Fibroblast of lung (primary cell): ENCODE results near the gene USO1. TPM values are rescaled to one million over a fixed set of nuclear protein-coding genes. Genes with fewer than 3 reads are reported as not detected.
A peak's percentile ranks its signal among the peaks of the same experiment; 100 is the strongest.

Experiments
- DNase-seq, 2 donors: peaks; one replicate each; pipeline versions ENCODE4 v3.0.0 to v3.0.0-alpha.2; 2010; ENCODE audit warnings: low read depth in 2 of 2
- H2AFZ ChIP-seq: 2 replicates; pipeline ENCODE4 v1.5.1; 2012; ENCODE audit warnings: low read length, control low read depth, inconsistent platforms
- H3K27ac ChIP-seq: 2 replicates; pipeline ENCODE4 v1.5.1; 2011; ENCODE audit warnings: low read length, control low read depth; ENCODE audit not compliant: insufficient read depth
- H3K27me3 ChIP-seq: 2 replicates; pipeline ENCODE4 v1.5.1; 2011; ENCODE audit warnings: mild to moderate bottlenecking, low read length; ENCODE audit not compliant: control insufficient read depth, insufficient read depth
- H3K36me3 ChIP-seq: 2 replicates; pipeline ENCODE4 v1.5.1; 2011; ENCODE audit warnings: low read length; ENCODE audit not compliant: control insufficient read depth, insufficient read depth
- H3K4me1 ChIP-seq: 2 replicates; pipeline ENCODE4 v1.5.1; 2011; ENCODE audit warnings: low read length; ENCODE audit not compliant: control insufficient read depth, insufficient read depth; ENCODE audit errors: extremely low read depth
- H3K4me2 ChIP-seq: 2 replicates; pipeline ENCODE4 v1.5.1; 2011; ENCODE audit warnings: low read length, control low read depth; ENCODE audit not compliant: insufficient read depth; ENCODE audit errors: extremely low read depth
- H3K4me3 ChIP-seq, 4 experiments: fragments of 200-600 bp in 1 of 4; sonication (generic) in 1 of 4; replicated peaks in 1 of 4; 2 replicates each; pipeline ENCODE4 v1.5.1; 2011 to 2016; ENCODE audit warnings: low read length in 4 of 4, low read depth in 3 of 4, mild to moderate bottlenecking in 3 of 4, control low read depth in 2 of 4, inconsistent platforms in 1 of 4, mixed read lengths in 1 of 4; ENCODE audit not compliant: insufficient read depth in 1 of 4; ENCODE audit errors: control extremely low read depth in 1 of 4
- H3K79me2 ChIP-seq: 2 replicates; pipeline ENCODE4 v1.5.1; 2012; ENCODE audit warnings: mild to moderate bottlenecking, low read length, inconsistent platforms; ENCODE audit not compliant: control insufficient read depth, insufficient read depth
- H3K9ac ChIP-seq: 2 replicates; pipeline ENCODE4 v1.5.1; 2011; ENCODE audit warnings: mild to moderate bottlenecking, low read length, control low read depth; ENCODE audit not compliant: insufficient read depth
- H3K9me3 ChIP-seq: 2 replicates; pipeline ENCODE4 v1.5.1; 2012; ENCODE audit warnings: low read depth, low read length; ENCODE audit not compliant: control insufficient read depth, insufficient read depth
- H4K20me1 ChIP-seq: 2 replicates; pipeline ENCODE4 v1.5.1; 2011; ENCODE audit warnings: low read length; ENCODE audit not compliant: control insufficient read depth, insufficient read depth; ENCODE audit errors: extremely low read depth
- CTCF ChIP-seq, 2 donors: IDR thresholded peaks in 1 of 2; conservative IDR thresholded peaks in 1 of 2; 1 replicate in 1 of 2; 2 replicates in 1 of 2; pipeline ENCODE4 v1.5.1; 2011 to 2012; ENCODE audit warnings: low read length in 2 of 2, control low read depth in 1 of 2, inconsistent platforms in 1 of 2, low read depth in 1 of 2, mild to moderate bottlenecking in 1 of 2
- EZH2 ChIP-seq: IDR thresholded peaks from 2 replicates; pipeline ENCODE4 v1.5.1; 2012; ENCODE audit warnings: low read length, control low read depth, mild to moderate bottlenecking; ENCODE audit errors: missing control alignments
- polyA plus RNA-seq, 2 donors: library from polyadenylated mRNA; depleted of rRNA in 1 of 2; stranded (reverse) in 1 of 2; unstranded in 1 of 2; fragments of >200 nt; gene quantifications; 2 replicates each; pipeline ENCODE4 v1.2.1, GENCODE V29; 2011 to 2012; ENCODE audit warnings: missing spikeins in 1 of 2
- total RNA-seq: library from RNA; depleted of rRNA; stranded (reverse); fragments of >200 nt; gene quantifications from 2 replicates; pipeline ENCODE4 v1.2.1, GENCODE V29; 2014

Gene USO1
- total and polyA plus RNA-seq, 2 donors (not counting 1 experiment from before 2014, with no cell fraction given) = 123 to 130 TPM

GRCh38 chr4:75820676-75821075, 96.3 kb downstream of the USO1 start:
- Histone ChIP-seq H3K4me3 (no peak overlapping the region), H2AFZ (no peak overlapping the region), H3K27me3 (no peaks in the 10 kb centered on the region), H3K27ac (no peak overlapping the region), H3K79me2 (no peaks in the 10 kb centered on the region), H3K9ac (no peak overlapping the region), H3K36me3 (no peaks in the 10 kb centered on the region), H3K9me3 (no peaks in the 10 kb centered on the region), H4K20me1 (no peaks in the 10 kb centered on the region), H3K4me2 (no peak overlapping the region), H3K4me1 (no peaks in the 10 kb centered on the region)
- TF ChIP-seq CTCF (conservative IDR thresholded peaks at IDR 0.05 in 1 of 2, IDR thresholded peaks at IDR 0.05 in 1 of 2; ENCODE audit: low read depth in 1 of 2, low read length in 2 of 2) (no peak), EZH2 (no peak)
- DNase-seq = no peak

- no peak for TF ChIP-seq CTCF (conservative IDR thresholded peaks at IDR 0.05 in 1 of 2, IDR thresholded peaks at IDR 0.05 in 1 of 2; ENCODE audit: low read depth in 1 of 2, low read length in 2 of 2)
- no peak for TF ChIP-seq EZH2
- Histone ChIP-seq H3K9ac (no peak overlapping the region), H3K27me3 (no peaks in the 10 kb centered on the region), H4K20me1 (no peaks in the 10 kb centered on the region), H3K9me3 (no peaks in the 10 kb centered on the region), H3K4me1 (no peaks in the 10 kb centered on the region), H2AFZ (no peak overlapping the region), H3K4me2 (no peak overlapping the region), H3K4me3 (no peak overlapping the region), H3K27ac (no peak overlapping the region), H3K79me2 (no peaks in the 10 kb centered on the region), H3K36me3 (no peaks in the 10 kb centered on the region)
- DNase-seq = no peak
Observed at GRCh38 chr4:75821216-75821615, 96.8 kb downstream of the USO1 start.

DNA sequence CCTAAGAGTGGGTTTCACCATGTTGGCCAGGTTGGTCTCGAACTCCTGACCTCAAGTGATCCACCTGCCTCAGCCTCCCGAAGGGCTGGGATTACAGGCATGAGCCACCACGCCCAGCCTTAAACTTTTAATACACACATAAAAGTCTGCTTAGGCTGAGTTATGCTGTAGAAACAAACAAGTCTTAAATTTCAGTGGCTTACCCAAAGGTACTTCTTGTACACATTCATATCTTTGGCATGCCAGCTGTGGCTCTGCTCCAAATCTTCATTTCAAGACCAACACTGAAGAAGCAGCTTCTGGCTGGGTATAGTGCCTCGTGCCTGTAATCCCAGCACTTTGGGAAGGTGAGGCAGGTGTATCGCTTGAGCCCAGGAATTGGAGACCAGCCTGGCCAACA, 97.6 kb downstream of the USO1 start:
- Histone ChIP-seq H3K4me3 (no peak overlapping the region), H3K79me2 (no peaks in the 10 kb centered on the region), H3K27me3 (no peaks in the 10 kb centered on the region), H3K27ac (no peak overlapping the region), H3K36me3 (no peaks in the 10 kb centered on the region), H3K9me3 (no peaks in the 10 kb centered on the region), H4K20me1 (no peaks in the 10 kb centered on the region), H3K4me2 (no peak overlapping the region), H3K4me1 (no peaks in the 10 kb centered on the region), H3K9ac (no peak overlapping the region), H2AFZ (no peak overlapping the region)
- DNase-seq = peak; percentile 16 to 69
- TF ChIP-seq EZH2 = no peak
- TF ChIP-seq CTCF (conservative IDR thresholded peaks at IDR 0.05 in 1 of 2, IDR thresholded peaks at IDR 0.05 in 1 of 2; ENCODE audit: low read depth in 1 of 2, low read length in 2 of 2) = no peak
